ENCODE results near the gene PRPF6.
"Not testable (repeated sequence)": the region's sequence is repeated elsewhere in the genome, so short reads cannot be mapped to it uniquely, and the experiment has no call there.

Gene PRPF6

DNA sequence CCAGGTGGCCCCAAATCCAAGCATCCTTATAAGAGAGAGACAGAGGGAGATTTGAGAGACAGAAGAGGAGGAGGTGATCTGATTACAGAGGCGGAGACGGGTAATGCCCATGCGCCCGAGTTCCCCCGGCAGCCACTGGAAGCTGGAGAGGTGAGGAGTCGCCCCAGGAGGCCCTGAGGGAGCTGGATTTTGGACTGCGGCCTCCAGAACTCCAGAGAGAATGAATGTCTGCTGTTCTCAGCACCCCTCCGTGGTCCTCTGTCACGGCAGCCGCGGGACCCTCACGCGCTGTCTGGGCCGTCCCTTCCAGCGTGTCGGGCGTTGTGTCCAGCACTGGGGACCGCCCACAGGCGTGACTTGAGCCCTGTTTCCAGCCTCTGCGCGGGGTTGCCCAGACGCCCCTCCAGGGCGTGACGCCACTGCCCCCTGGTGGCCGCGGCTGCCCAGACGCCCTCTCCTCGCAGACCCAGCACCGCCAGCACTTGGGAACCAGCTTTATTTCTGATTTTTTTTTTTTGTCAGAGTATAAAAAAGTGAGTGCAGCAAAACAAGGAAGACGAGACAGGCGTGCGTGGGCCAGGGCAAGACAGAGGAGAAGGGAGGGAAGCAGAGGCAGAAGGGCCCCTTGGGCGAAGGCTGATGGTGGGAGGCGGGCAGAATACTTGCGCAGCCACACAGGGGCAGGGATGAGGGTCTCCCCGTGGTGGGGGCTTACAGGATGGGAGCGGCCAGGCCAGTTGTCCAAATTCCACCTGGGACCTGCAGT lies 7.1 kb upstream of the PRPF6 start:
- DNase-seq (ENCODE audit: low read depth), result peak; percentile 59

DNA sequence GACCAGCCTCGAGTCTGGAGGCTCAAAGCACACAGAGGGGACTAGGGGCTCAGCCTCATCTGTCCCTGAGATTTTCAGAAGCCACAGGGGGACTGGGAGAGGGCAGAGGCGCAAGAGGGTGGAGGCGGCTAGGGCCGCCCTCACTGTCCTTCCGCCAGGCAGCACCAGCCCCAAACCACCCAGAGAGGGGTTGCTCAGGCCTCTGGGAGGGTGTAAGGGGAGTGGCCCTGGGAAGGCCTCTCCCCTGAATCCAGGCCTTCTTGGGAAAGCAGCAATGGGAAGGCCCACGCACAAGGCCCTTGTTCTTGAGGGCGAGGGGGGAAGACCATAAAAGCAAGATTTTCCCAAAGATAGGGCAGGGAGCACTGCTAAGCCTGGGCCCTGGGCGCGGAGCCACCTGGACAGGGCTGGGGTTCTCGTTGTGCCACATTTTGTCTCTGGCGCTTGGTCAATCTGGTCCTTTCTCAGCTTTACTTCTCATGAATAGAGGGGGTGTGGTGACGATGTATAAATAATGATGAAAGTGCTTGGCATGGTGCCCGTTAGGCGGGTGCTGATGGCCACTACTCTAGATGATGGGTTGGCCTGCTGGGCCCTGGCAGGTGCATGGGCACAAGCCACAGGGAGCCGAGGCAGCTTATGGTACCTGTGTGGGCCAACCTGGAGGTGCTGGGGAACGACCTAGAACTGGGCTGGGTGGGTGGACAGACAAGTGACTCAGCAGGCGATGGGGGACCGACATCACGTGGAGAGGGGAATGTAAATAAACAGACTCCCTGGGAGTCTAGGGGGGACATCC lies 6.3 kb upstream of the PRPF6 start:
- no peak for DNase-seq (ENCODE audit: low read depth)

DNA sequence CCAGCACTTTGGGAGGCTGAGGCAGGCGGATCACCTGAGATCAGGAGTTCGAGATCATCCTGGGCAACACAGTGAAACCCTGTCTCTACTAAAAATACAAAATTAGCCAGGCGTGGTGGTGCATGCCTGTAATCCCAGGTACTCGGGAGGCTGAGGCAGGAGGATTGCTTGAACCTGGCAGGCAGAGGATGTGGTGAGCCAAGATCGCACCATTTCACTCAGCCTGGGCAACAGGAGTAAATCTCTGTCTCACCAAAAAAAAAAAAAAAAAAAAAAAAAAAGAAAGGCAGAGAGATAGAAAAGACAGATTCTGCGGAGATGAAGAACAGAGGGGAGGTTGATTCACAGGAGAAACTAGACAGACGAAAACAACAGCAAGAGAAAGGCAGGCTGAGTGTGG lies 4.4 kb upstream of the PRPF6 start:
- DNase-seq (ENCODE audit: low read depth), result not testable (repeated sequence)

DNA sequence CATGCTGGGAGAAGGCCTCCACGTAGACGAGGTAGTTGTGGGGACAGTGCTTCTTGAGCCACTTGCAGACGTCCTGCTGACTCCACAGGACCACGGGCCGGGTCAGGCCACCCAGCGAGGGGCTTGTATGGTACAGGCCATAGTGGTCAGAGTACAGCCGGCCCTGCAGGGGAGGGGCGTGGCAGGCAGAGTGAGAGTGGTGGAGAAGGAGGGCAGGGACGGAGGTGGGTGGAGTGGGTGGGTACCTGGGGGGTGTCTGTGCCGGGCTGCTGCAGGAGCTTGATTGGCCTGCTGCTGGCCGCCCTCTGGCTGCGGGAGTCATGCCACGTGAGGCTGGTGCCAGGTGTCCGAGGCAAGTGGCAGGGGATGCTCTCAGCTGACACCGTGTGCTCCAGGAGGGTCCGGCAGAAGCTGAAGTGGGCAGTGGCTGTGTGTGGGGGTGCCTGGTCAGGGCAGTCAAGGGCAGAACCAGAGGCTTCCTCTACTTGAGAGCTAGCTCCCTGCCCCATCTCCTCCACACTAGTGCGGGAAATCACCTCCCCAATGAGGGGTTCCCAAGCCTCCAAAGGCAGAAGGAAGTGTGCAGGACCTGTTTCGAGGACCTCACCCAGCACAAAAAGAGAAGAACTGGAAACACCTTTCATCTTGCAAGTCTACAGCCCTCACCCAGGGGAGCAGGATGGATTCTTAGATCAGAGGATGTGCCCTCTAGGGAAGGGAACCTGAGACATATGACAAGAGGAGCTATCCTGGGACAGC lies 3.8 kb upstream of the PRPF6 start:
- no peak for DNase-seq (ENCODE audit: low read depth)

DNA sequence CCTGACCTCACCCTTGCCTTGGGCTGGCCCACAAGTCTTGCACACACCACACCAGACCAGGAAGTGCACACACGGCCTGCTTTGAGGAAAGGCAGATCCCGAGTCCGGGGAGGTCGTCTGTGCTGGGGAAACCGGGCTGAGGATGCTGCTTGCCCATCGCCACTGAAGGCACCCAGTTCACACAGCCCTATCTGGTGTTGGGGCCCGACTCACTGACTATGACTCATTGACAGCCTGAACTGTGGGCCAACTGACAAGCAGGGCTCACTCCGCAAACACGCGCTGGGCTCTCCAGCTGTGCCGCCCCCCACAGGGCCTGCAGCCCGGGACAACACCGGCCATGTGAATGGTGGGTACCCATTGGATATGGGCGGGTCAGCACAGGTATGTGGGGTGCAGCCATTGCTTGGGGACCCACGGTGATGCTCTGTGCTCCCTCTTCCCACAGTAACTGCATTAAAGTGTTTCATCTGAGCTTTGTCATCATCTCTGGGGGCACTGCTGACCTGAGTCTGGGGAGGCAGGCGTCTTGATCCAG lies 3.1 kb upstream of the PRPF6 start:
- DNase-seq (ENCODE audit: low read depth), result peak; percentile 39

DNA sequence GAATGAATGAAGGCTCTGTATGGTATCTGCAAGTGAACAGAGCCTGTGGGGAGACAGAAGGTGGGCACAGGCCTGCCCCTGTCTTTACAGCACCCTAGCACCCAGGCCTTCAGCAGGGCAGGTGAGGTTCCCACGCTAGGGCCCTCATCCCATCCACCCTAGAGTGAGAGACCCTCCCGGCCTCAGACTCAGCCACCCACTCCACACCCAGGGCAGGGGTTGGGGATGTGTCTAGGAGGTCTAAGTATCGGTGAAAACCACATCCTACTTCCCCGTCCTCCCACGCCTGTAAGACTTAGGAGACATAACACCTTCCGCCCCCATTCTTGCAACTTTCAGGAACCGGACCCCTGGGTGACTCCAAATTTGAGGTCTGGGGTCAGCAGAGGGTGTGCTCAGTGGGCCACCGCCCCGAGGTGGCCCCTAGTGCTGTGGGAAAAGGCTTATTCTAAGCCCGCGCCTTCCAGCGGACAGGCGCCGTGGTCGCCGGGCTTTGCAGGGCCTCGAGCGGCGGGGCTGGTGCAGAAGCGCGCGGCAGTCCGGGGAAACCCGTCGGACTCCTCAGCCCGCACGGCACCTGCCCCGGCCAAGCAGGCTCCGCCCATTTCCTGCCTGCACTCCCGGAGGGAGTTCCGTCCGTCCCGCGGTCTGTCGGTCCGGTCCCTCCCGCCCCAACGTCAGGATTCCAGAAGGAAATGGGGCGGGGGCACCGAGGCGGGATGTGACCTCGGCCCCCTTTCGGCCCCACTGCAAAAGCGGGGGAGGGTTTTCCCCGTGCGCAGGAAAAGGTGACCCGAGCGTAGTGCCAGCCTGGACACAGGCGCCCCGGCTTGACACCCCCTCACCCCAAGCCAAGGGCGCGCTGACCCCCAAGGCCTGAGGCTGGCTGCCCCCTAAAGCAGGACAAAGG lies 2.4 kb upstream of the PRPF6 start:
- DNase-seq (ENCODE audit: low read depth), result no peak

DNA sequence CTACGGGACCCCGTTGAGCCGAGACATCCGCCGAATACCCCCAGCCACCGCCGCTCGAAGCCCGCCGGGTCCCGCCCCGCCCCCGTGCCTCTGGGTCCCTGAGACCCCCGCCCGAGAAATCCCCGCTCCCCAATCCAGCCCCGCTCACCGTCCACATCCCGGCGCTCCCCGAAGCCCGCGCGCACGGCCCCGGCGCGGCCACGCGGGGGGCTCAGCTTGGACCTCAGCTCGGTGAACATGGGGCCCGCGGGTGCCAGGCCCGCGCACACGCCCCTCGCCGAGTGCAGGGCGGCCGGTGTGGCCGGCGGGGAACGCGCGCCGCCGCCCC lies 1.7 kb upstream of the PRPF6 start:
- DNase-seq (ENCODE audit: low read depth), result no peak

DNA sequence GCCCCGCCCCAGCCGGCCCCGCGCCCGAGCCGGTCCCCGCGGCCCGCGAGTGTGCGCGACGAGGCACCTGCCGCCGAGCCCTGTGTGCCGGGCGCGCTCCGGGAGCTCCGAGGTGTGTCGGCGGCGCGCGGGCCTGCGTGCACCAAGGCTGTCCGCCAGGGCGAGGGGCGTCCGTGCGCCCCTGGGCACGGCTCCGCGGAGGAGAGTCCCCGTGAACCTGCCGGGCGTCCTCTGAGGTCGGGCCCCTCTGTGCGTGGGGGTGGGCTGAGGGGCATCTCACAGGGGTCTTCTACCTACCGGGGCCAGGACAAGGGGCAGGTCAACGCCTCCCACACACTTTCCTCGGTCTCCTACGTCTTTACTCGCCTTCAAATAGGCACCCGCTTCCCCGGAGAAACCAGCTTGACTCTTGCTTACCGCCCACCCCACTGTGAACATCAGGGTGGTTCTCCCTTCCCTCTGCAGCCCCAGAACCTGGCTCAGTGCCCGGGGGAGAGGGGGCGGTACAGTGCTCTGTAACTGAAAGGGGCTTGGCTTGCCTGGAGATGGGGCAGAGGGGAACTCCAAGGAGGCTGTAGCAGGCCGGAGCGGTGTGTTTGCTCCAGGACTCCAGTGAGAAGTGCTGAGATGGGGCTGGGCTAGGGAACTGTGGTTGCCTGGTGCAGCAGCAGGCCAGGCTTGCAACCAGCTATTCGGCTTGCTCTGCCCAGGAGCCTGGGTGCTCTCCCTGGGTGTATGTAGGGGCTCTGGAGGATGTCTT lies 1.2 kb upstream of the PRPF6 start, which contains the start of gene SAMD10:
Gene SAMD10 (minus strand): TSS at position 86 of the 760 bp plus-strand sequence. CDS start 175 bp downstream, outside the sequence.
- DNase-seq (ENCODE audit: low read depth), result peak; percentile 47

DNA sequence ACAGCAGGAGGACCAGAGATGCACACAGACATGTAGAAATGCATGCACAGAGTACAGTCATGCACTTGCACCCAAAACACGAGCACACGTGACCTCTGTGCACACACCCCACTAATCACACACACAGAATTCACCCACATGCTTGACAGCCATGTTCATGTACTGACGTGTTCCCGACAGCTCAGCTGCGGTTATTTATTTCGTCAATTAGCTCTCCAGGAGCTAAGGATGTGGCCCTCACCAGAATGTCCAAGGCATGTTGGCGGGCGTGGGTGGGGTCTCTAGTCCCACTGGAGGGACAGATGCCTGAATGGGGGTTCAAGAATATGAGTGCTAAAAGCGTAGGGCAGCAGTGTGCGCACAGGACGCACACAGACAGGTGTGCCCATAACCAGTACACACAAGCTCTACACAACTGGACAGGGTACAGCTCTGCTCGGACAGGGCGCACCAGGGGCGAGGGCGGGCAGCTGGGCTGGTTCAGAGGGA lies 571 bp upstream of the PRPF6 start:
- no peak for DNase-seq (ENCODE audit: low read depth)

DNA sequence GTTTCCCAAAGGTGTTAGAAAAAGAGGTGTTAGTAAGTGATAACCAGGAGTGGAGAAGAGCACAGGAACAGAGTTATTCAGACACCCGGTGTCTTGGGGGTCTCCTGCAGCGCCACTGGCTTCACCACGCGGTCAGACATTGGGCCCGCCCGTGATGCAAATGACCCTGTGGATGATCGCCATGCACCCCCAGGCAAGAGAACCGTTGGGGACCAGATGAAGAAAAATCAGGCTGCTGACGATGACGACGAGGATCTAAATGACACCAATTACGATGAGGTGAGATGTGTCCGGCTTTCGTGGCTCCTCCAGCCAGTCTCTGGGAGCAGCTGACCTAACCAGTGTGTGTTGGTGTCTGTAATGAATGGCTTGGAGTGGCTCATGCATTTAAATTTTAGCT lies 2.0 kb downstream of the PRPF6 start:
- DNase-seq (ENCODE audit: low read depth), result no peak

DNA sequence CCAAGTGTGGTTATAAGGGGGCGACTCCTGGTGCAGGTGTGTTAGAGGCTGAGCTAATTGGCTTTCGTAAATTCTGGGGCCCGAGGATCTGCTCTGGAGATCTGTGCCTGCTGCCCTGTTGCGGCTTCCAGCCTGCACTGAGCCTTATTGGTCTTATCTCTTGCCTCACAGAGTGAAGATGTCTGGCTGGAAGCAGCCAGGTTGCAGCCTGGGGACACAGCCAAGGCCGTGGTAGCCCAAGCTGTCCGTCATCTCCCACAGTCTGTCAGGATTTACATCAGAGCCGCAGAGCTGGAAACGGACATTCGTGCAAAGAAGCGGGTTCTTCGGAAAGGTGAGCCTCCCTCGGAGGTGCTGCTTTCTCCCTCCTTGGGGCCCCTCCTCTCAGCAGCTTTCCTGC lies 20.0 kb downstream of the PRPF6 start:
- DNase-seq (ENCODE audit: low read depth), result no peak

DNA sequence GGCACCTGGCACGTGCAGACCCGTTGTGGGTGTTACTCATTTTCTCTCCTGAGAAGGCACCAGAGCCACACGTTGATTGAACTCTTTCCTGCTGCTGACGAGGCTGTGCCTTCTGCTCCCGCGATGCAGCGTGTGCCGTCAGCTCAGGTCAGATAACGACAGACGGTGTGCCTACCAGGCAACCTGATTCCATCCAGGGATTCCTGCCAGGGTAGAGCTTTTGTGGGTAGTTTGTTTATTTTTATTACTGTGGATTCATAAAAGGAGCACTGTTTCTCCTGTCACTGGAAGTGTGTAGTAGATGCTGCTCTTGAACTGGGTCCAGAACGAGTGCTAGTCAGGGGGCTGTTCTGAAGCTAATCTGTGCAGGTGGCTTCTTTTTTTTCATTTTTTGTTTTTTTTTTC lies 20.7 kb downstream of the PRPF6 start:
- no peak for DNase-seq (ENCODE audit: low read depth)

DNA sequence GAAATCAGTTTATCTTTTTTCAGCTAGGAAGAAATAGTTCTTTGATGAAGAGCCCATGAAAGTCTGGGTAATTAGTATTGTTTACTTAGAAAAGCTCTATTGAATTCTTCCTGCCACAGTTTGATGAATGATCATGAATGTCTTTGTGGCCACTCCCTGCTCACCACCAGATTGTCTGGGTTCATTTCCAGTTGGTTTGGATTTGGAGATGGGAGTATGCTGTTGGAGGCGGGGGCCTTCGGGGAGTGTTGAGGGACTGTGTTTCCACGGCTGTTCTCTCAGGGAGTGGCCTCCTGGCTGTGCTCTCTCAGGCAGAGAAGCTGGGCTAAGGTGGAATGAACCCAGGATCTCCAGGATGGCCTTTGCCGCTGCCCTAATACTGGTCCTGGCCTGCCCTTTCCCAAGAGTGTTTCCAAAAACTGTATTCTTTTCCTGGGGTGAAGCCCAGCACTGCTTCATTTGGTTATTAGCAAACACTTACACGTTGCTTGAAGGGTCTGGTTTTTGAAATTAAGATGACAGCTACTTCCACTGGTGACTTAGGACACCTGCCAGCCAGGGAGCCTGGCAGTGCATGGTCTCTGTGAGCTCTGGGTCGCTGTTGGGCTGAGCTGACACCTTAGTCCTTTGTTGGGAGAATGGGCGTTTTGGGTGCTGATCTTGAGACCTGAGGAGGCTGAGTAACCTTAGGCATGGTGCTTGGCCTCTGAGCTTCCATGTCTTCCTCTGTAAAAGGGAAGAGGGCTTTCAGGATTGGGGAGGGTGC lies 23.2 kb downstream of the PRPF6 start:
- DNase-seq (ENCODE audit: low read depth), result no peak

DNA sequence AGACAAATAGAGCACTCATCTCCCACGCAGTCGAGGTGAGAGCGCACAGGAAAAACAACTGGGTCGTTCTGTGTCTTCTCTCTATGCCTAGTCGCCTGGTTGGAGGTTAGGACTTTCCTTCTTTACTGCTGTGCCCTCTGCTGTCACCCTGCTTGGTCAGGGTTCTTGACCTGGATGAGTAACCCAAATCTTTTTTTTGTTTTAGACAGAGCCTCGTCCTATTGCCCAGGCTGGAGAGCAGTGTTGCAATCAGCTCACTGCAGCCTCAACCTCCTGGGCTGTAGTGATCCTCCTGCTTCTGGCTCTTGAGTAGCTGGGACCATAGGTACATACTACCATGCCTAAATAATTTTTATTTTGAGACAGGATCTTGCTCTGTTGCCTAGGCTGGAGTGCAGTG lies 24.5 kb downstream of the PRPF6 start:
- no peak for DNase-seq (ENCODE audit: low read depth)

DNA sequence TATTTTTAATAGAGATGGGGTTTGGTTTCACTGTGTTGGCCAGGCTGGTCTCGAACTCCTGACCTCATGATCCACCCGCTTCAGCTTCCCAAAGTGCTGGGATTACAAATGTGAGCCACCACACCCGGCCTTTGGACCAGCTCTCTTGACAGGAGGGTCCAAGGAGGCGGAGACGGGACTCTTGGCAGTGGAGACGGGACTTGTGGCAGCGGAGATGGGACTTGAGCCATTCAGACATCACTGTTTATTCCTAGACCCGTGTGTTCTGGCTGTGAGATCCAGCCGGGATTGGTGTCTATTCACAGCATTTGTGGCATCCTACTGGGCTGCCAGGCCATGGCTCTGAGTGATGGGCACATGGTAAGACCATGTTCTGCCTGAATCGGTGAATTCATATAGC lies 25.6 kb downstream of the PRPF6 start:
- DNase-seq (ENCODE audit: low read depth), result no peak

DNA sequence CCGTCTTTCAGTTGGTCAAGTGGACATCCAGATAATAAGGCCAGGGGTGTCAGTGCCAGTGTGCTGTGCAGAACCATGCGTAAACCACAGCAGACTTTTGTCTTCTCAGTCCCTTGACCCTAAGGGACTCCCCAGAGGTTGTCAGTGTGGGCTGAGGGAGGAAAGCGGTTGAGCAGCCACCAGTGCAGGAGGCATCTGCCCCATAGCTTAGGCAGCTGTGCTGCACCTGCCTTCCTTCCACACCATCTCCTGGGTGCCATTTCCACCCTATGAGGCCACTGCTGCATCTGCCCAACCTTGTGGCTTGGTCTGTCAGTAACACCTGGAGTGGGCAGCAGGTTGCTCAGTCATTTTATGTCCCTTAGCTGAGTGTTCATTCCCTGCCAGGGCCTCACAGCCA lies 26.0 kb downstream of the PRPF6 start:
- no peak for DNase-seq (ENCODE audit: low read depth)

DNA sequence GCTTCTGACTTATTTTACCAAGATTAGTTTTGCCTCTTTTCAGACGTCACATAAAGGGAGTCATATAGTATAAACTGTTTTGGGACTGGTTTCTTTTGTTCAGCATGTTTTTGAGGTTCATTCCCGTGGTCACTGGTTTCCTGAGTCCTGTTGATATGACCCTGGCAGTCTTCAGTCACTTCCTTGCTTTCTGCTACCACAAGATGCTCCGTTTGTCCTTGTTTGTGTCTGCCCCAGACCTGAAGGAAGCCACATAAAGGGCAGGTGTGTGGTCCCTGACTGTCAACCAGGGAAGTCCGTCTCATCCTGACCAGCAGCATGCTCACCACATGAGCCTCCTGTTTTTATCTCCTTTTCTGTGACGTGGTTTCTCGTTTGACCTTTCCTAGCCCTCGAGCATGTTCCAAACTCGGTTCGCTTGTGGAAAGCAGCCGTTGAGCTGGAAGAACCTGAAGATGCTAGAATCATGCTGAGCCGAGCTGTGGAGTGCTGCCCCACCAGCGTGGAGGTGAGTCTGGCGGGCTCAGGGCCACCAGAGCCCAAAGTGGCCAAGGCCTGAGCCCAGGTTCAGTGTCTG lies 29.0 kb downstream of the PRPF6 start:
- no peak for DNase-seq (ENCODE audit: low read depth)

DNA sequence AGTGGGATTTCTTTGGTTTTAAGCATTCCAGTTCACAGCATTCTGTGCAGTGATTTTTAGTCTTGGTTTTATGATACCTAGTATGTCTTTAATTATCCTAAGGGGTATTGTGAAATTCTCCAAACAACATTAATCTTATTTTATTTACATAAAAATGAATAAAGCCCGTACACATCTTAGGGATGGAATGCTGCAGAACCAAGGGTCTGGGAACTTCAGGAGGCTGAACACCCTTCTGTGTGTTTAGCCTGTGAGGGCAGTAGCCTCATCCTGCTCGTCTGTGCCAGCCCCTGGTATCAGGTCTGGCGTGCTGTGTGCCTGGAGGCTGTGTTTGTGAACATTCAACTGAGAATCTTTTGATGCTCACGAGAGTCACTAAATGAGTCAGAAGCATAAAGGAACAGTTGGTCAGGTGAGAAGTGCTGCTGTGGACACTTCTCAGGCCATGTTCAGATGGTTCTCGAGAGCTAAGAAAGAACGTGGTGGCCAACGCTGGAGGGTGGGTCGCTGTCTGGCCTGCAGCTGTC lies 29.8 kb downstream of the PRPF6 start:
- DNase-seq (ENCODE audit: low read depth), result no peak

DNA sequence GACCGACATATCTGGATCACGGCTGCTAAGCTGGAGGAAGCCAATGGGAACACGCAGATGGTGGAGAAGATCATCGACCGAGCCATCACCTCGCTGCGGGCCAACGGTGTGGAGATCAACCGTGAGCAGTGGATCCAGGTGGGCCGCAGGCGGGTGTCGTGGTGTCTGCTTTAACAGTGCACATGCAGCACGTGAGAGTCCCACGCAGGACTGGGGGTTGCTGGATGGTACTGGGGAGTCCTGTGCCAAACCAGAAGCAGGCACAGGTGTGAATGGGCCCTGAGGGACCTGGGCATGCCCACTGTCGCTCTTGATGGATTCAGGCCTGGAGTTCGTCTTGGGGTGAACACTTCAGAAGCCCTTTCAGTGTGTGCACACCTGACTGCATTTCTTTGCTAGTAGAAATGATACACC lies 30.4 kb downstream of the PRPF6 start:
- no peak for DNase-seq (ENCODE audit: low read depth)
